HG03175 (cell line): ENCODE measurements around the gene WDR54.

Experiments
- ATAC-seq: cut with Tn5 transposase; IDR thresholded peaks from one replicate; pipeline ENCODE4 v1.9.1; 2021; ENCODE audit warnings: mild to moderate bottlenecking, moderate library complexity; ENCODE audit not compliant: unreplicated experiment

WDR54 gene

GRCh38 chr2:74474899-74475298 is 53.4 kb downstream of the WDR54 start:
- no peak for ATAC-seq
